Omental fat pad (tissue), 4 donors: ENCODE measurements around the gene PFKL. TPM values are rescaled to one million over a fixed set of nuclear protein-coding genes. Genes with fewer than 3 reads are reported as not detected.
"Not testable (repeated sequence)": the region's sequence is repeated elsewhere in the genome, so short reads cannot be mapped to it uniquely, and the experiment has no call there.

Source experiments
- ATAC-seq: fragments of 150-250 bp; one replicate; pipeline ENCODE4 v1.9.1; 2016; ENCODE audit warnings: mild to moderate bottlenecking, moderate library complexity; ENCODE audit not compliant: low FRiP score
- DNase-seq: peaks from one replicate; pipeline ENCODE4 v3.0.0-alpha.2; 2019; ENCODE audit warnings: low spot score
- CTCF ChIP-seq, 3 donors: fragments of 450-650 bp; IDR thresholded peaks; one replicate each; pipeline ENCODE4 v1.5.1; 2016 to 2017; ENCODE audit warnings: antibody characterized with exemption in 3 of 3, mild to moderate bottlenecking in 3 of 3, moderate library complexity in 2 of 3
- total RNA-seq, 4 donors: library from RNA; depleted of rRNA; stranded (reverse); fragments of >200 nt; gene quantifications; one replicate each; pipeline ENCODE4 v1.1.0, GENCODE V29; 2016

Gene PFKL
- total RNA-seq, 4 donors from 2014 or later: 75.7 to 114 (median 104) TPM

GRCh38 chr21:44300262-44300959, 558 bp downstream of the PFKL start:
- DNase-seq (no peak), ATAC-seq (peak; percentile 24)
- no peak for TF ChIP-seq CTCF (IDR thresholded peaks at IDR 0.05)

- DNase-seq (no peak), ATAC-seq (no peak)
- no peak for TF ChIP-seq CTCF (IDR thresholded peaks at IDR 0.05)
Observed at GRCh38 chr21:44301141-44301540, 1.3 kb downstream of the PFKL start.

- TF ChIP-seq CTCF (IDR thresholded peaks at IDR 0.05): no peak
- ATAC-seq: no peak
Observed at GRCh38 chr21:44301961-44302406, 2.1 kb downstream of the PFKL start.

GRCh38 chr21:44302573-44303401, 2.9 kb downstream of the PFKL start:
- DNase-seq, ATAC-seq: not testable (repeated sequence)

More at GRCh38 chr21:44301961-44302406, 2.1 kb downstream of the PFKL start:
- DNase-seq: no peak

- DNase-seq: no peak
- no peak for ATAC-seq
- TF ChIP-seq CTCF (IDR thresholded peaks at IDR 0.05): no peak
Observed at GRCh38 chr21:44303490-44303981, 3.7 kb downstream of the PFKL start.

- ATAC-seq: no peak
- no peak for TF ChIP-seq CTCF (IDR thresholded peaks at IDR 0.05)
- DNase-seq: no peak
Observed at GRCh38 chr21:44304011-44304616, 4.3 kb downstream of the PFKL start.

- no peak for ATAC-seq
- no peak for DNase-seq
- no peak for TF ChIP-seq CTCF (IDR thresholded peaks at IDR 0.05)
Observed at GRCh38 chr21:44304877-44305293, 5.0 kb downstream of the PFKL start.
